AG10803 (cell line): ENCODE data around the gene SFN.
A peak's percentile ranks its signal among the peaks of the same experiment; 100 is the strongest.

ENCODE experiments used
- DNase-seq: peaks from one replicate; pipeline ENCODE4 v3.0.0; 2010; ENCODE audit warnings: low read depth
- H3K4me3 ChIP-seq: 2 replicates; pipeline ENCODE4 v1.5.1; 2011; ENCODE audit warnings: mild to moderate bottlenecking, low read length, control low read depth
- TF ChIP-seq, protein P1 (sequence below): conservative IDR thresholded peaks from 2 replicates; pipeline ENCODE4 v1.5.1; 2011; ENCODE audit warnings: mild to moderate bottlenecking, low read length, control low read depth, inconsistent platforms

The SFN gene

DNA sequence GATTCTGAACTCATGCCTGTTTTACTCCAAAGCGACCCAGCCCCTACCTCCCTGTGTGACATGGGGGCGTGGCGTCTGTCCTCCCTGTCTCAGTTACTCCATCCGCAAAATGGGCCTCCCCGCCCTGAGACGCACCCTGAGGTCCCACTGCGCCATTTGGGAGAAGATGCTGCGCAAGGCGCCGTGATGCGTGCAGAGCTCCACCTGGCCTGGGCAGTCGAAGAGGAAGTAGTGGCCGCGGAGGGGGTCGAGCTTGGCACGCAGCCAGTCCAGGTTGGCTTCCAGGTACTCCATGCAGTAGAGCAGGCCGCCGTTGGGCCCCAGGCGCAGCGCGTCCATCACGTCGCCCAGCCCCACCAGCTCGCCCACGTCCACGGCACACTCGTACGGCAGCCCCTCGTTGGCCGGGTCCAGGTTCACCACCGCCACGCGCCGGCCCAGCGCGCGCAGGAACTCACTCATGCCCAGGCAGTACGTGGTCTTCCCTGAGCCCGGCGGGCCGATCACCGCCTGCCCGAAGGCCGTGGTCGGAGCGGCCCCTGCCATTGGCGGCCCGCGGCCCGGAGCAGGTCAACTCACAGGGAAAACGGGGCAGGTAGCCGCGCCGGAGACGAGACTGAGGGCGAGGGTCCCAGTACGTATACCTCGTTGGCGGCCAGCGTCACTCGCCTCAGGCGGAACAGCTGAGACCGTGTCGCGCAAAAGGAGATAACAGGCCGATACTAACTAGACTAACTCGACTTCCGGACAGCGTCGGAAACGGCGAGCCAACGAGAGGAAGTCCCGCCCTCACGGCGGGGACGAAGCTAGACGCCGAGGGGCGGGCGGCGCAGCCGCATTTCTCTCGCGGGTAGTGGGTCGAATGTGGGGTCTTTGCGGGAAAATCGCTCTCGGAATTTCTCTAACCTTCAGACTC, 26.9 kb downstream of the SFN start, which contains the start of gene GPN2:
GPN2 (minus strand) TSS at position 733 of the 916 bp plus-strand sequence; CDS start at position 546, 187 bp downstream.
- TF ChIP-seq, protein P1, sequence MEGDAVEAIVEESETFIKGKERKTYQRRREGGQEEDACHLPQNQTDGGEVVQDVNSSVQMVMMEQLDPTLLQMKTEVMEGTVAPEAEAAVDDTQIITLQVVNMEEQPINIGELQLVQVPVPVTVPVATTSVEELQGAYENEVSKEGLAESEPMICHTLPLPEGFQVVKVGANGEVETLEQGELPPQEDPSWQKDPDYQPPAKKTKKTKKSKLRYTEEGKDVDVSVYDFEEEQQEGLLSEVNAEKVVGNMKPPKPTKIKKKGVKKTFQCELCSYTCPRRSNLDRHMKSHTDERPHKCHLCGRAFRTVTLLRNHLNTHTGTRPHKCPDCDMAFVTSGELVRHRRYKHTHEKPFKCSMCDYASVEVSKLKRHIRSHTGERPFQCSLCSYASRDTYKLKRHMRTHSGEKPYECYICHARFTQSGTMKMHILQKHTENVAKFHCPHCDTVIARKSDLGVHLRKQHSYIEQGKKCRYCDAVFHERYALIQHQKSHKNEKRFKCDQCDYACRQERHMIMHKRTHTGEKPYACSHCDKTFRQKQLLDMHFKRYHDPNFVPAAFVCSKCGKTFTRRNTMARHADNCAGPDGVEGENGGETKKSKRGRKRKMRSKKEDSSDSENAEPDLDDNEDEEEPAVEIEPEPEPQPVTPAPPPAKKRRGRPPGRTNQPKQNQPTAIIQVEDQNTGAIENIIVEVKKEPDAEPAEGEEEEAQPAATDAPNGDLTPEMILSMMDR: no peak
- H3K4me3 ChIP-seq: peak within 1 kb of the TSS; percentile 92
- peak; percentile 74 for DNase-seq

DNA sequence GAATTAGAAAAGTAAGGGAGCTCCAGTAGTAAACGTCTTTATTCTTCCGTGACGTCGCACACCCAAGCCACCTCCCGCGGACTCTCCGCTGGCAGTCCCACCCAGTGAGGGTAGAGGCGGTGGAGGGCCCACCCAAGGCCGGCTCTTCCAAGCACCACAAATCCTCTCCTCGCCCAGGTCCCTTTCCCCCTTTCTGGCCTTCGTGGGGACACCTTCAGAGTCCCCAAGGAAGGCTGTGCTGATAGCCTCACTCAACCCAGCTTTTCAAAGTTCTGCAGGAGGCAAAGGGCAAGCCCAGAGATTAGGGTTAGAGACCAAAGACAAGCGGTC, 27.5 kb downstream of the SFN start:
- TF ChIP-seq, protein P1: no peak
- H3K4me3 ChIP-seq: peak overlapping the region; percentile 92

DNA sequence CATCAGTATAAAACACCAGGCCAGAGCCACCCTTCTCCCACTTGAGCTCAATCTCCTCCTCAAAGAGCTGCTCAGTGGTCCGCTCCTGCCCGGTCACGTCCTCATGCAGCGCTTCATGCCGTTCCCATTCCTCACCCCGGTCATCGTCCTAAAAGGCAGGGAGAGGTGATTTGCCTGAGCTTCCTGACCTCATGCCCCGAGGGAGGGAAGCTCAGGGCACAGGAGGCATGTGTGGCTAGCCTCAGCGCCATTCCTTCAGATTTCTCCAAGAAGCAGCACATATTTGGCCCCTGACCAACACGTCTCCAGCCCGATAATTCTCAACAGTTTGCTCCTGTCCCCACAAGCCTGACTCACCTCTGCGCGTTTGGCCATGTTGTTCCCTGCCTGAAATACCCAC, 31.3 kb downstream of the SFN start:
- TF ChIP-seq, protein P1: no peak
- no peak for DNase-seq
- H3K4me3 ChIP-seq: no peak overlapping the region

More for the DNA sequence above, 27.5 kb downstream of the SFN start:
- no peak for DNase-seq

GRCh38 chr1:26897351-26897750, 34.4 kb downstream of the SFN start:
- TF ChIP-seq, protein P1: no peak
- no peak for DNase-seq
- no peak overlapping the region for H3K4me3 ChIP-seq

GRCh38 chr1:26900001-26900814, 37.3 kb downstream of the SFN start, which contains the start of gene GPATCH3:
Gene GPATCH3, minus strand, starts transcription at chr1:26900467. Its CDS starts 25 bp downstream, at chr1:26900442.
- TF ChIP-seq, protein P1: no peak
- DNase-seq: peak; percentile 91
- H3K4me3 ChIP-seq: peak within 1 kb of the TSS; percentile 99

DNA sequence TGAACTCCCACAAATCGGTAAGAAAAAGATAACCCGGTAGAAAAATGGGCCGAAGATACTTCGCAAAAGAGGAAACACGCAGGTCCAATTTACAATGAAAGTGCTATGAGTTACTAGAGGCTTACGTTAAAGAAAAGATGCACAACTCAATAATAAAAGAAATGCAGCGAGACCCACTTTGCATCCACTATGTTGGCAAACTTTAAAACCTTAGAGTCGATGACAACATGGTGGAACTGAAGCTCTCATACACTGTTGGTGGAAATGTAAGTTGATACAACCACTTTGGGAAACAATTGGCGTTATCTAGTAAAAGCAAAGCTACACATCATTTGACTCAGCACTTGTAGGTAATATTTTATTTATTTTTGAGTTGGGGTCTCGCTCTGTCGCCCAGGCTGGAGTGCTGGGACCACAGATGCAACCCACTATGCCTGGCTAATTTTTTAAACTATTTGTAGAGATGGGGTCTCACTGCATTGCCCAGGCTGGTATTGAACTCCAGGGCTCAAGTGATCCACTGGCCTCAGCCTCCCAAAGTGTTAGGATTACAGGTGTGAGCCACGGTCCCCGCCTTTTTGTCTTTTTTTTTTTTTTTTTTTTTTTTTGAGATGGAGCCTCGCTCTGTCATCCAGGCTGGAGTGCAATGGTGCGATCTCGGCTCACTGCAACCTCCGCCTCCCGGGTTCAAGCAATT, 38.0 kb downstream of the SFN start:
- TF ChIP-seq, protein P1: no peak

More for the DNA sequence above, 38.0 kb downstream of the SFN start:
- peak overlapping the region; percentile 99 for H3K4me3 ChIP-seq
- DNase-seq: no peak
